Measurements from ENCODE around the gene TAPBPL. TPM values are rescaled to one million over a fixed set of nuclear protein-coding genes. Genes with fewer than 3 reads are reported as not detected.
"Not testable (repeated sequence)": the region's sequence is repeated elsewhere in the genome, so short reads cannot be mapped to it uniquely, and the experiment has no call there.

Gene TAPBPL
- polyA plus RNA-seq, 3 donors, result 16.0 to 18.8 (median 17.8) TPM

GRCh38 chr12:6458281-6459003 is 6.6 kb downstream of the TAPBPL start:
- no peak for DNase-seq

GRCh38 chr12:6459004-6459337 is 7.1 kb downstream of the TAPBPL start:
- no peak for DNase-seq

GRCh38 chr12:6460751-6461371 is 9.0 kb downstream of the TAPBPL start:
- DNase-seq, result no peak

- no peak for DNase-seq
Measured at GRCh38 chr12:6461401-6462233, 9.8 kb downstream of the TAPBPL start.

GRCh38 chr12:6462234-6462995 is 10.6 kb downstream of the TAPBPL start:
- no peak for DNase-seq

- DNase-seq, result no peak
Measured at GRCh38 chr12:6463216-6463615, 11.4 kb downstream of the TAPBPL start.

- no peak for DNase-seq
Measured at GRCh38 chr12:6463858-6464257, 12.0 kb downstream of the TAPBPL start.

- DNase-seq, result no peak
Measured at GRCh38 chr12:6464531-6464930, 12.7 kb downstream of the TAPBPL start.

GRCh38 chr12:6465467-6466183 is 13.8 kb downstream of the TAPBPL start:
- peak; percentile 72 for DNase-seq

GRCh38 chr12:6466184-6466573 is 14.3 kb downstream of the TAPBPL start:
- no peak for DNase-seq

GRCh38 chr12:6466751-6467150 is 14.9 kb downstream of the TAPBPL start:
- DNase-seq, result not testable (repeated sequence)

- DNase-seq, result not testable (repeated sequence)
Measured at GRCh38 chr12:6467571-6468282, 15.9 kb downstream of the TAPBPL start.

- DNase-seq, result no peak
Measured at GRCh38 chr12:6468283-6468575, 16.4 kb downstream of the TAPBPL start.

- DNase-seq, result no peak
Measured at GRCh38 chr12:6469092-6469491, 17.2 kb downstream of the TAPBPL start.

GRCh38 chr12:6469609-6470374 is 17.9 kb downstream of the TAPBPL start:
- no peak for DNase-seq

GRCh38 chr12:6470375-6471163 is 18.7 kb downstream of the TAPBPL start, which contains the start of gene VAMP1:
VAMP1 (minus strand) TSS chr12:6470677; CDS start chr12:6470531, 146 bp downstream.
- peak; percentile 94 for DNase-seq

- no peak for DNase-seq
Measured at GRCh38 chr12:6471989-6472360, 20.1 kb downstream of the TAPBPL start.

GRCh38 chr12:6472491-6472890 is 20.6 kb downstream of the TAPBPL start:
- DNase-seq, result no peak
